ENCODE measurements around the gene PAQR6.

Gene PAQR6

DNA sequence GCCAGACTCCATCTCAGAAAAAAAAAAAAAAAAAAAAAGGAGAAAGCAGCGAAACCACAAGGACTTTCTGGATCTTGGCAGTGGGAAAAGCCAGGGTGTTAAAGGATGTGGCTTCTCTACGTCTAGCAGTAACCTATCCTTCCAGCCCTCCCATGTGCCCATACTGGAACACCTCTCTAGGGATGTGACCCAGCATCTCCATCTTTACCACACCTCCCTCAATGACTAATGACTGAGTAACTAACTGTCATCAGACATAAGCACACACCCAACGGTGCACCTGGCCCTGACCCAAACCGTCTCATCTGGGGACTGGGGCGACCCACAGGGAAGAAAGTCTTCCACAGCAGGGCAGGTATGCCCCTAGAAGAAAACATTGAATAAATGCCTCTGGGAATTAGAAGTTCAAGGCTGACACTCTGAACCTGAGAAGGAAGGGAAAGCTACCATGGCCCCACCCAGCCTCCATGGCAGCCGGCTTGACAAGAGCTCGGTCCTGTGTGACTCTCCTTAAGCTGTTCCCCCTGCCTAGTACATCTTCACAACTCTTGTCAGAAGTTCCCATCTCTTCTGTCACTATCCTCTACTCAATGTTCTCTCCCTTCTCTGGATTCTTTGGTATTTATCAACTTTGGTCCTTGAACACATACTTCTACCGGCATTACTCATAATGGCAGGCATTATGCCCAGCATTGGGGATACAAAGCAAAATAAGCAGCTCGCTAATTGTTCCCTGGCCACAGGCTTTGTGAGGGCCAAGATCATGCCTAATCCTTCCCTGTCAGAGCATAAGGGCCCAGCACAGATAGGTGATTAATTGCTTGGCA is 14.8 kb upstream of the PAQR6 start:
- H3K27ac ChIP-seq (replicated peaks), result no peak overlapping the region

DNA sequence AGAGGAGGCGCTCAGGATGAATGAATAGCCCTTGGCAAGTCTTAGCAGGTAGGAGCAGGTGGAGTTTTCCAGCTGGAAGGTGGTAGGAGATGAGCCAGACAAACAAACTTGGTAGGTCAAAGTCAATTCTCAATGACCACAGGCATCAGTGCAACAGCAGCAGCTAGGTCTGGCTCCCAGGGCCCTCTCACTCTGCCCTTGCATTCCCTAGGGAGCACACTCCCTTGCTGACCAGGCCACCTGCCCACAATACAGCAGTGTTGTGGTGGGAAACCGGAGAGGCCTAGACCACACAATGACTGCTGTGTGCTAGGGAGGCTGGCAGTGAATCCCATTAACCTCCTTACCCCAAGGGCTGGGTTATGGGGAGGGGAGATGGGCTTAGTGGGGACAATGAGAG is 13.0 kb upstream of the PAQR6 start:
- Histone ChIP-seq H3K4me3 (replicated peaks; ENCODE audit: insufficient read depth, low read length) (no peak overlapping the region), H3K27me3 (ENCODE audit: insufficient read depth, poor library complexity, severe bottlenecking) (no peaks in the 10 kb centered on the region), H3K27ac (replicated peaks) (no peak overlapping the region)
- no peak for TF ChIP-seq GABPA (IDR thresholded peaks at IDR 0.05; ENCODE audit: low read depth)
- no peak for TF ChIP-seq SPI1 (IDR thresholded peaks at IDR 0.05; ENCODE audit: borderline replicate concordance, low read depth)
- TF ChIP-seq, protein P1, sequence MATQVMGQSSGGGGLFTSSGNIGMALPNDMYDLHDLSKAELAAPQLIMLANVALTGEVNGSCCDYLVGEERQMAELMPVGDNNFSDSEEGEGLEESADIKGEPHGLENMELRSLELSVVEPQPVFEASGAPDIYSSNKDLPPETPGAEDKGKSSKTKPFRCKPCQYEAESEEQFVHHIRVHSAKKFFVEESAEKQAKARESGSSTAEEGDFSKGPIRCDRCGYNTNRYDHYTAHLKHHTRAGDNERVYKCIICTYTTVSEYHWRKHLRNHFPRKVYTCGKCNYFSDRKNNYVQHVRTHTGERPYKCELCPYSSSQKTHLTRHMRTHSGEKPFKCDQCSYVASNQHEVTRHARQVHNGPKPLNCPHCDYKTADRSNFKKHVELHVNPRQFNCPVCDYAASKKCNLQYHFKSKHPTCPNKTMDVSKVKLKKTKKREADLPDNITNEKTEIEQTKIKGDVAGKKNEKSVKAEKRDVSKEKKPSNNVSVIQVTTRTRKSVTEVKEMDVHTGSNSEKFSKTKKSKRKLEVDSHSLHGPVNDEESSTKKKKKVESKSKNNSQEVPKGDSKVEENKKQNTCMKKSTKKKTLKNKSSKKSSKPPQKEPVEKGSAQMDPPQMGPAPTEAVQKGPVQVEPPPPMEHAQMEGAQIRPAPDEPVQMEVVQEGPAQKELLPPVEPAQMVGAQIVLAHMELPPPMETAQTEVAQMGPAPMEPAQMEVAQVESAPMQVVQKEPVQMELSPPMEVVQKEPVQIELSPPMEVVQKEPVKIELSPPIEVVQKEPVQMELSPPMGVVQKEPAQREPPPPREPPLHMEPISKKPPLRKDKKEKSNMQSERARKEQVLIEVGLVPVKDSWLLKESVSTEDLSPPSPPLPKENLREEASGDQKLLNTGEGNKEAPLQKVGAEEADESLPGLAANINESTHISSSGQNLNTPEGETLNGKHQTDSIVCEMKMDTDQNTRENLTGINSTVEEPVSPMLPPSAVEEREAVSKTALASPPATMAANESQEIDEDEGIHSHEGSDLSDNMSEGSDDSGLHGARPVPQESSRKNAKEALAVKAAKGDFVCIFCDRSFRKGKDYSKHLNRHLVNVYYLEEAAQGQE (IDR thresholded peaks at IDR 0.05; ENCODE audit: insufficient replicate concordance, low read depth), result no peak
- no peak for TF ChIP-seq POLR2AphosphoS5 (IDR thresholded peaks at IDR 0.05; ENCODE audit: low read depth)
- no peak for DNase-seq (ENCODE audit: low read depth in 1 of 2, low spot score in 1 of 2)

More for the DNA sequence above, 14.8 kb upstream of the PAQR6 start:
- DNase-seq (ENCODE audit: low read depth in 1 of 2, low spot score in 1 of 2), result no peak
- Histone ChIP-seq H3K27me3 (ENCODE audit: insufficient read depth, poor library complexity, severe bottlenecking) (no peaks in the 10 kb centered on the region), H3K4me3 (replicated peaks; ENCODE audit: insufficient read depth, low read length) (no peak overlapping the region)
- TF ChIP-seq, protein P2, sequence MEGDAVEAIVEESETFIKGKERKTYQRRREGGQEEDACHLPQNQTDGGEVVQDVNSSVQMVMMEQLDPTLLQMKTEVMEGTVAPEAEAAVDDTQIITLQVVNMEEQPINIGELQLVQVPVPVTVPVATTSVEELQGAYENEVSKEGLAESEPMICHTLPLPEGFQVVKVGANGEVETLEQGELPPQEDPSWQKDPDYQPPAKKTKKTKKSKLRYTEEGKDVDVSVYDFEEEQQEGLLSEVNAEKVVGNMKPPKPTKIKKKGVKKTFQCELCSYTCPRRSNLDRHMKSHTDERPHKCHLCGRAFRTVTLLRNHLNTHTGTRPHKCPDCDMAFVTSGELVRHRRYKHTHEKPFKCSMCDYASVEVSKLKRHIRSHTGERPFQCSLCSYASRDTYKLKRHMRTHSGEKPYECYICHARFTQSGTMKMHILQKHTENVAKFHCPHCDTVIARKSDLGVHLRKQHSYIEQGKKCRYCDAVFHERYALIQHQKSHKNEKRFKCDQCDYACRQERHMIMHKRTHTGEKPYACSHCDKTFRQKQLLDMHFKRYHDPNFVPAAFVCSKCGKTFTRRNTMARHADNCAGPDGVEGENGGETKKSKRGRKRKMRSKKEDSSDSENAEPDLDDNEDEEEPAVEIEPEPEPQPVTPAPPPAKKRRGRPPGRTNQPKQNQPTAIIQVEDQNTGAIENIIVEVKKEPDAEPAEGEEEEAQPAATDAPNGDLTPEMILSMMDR (IDR thresholded peaks at IDR 0.05; ENCODE audit: insufficient read depth, low read length), result no peak
- TF ChIP-seq, protein P1 (IDR thresholded peaks at IDR 0.05; ENCODE audit: insufficient replicate concordance, low read depth), result no peak
- TF ChIP-seq SPI1 (IDR thresholded peaks at IDR 0.05; ENCODE audit: borderline replicate concordance, low read depth) (no peak), POLR2AphosphoS5 (IDR thresholded peaks at IDR 0.05; ENCODE audit: low read depth) (no peak), GABPA (IDR thresholded peaks at IDR 0.05; ENCODE audit: low read depth) (no peak)

DNA sequence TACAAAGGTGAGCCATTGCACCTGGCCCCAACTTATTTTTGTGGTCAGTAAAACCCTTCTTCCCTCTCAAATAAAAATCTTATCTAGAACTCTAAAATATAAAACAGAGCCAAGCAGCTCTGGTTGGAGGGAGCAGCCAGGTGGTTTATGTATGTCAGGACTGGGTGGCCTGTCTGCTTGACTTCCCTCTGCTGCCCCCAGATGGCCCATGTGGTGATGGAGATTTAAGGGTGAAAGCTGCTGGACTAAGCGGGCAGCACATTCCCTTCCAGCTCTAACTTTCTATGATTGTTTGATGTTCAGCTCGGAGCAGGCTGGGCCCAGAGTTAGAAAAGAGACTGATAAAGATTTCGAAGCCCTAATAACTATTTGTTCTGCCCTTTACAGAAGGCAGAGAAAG is 11.9 kb upstream of the PAQR6 start:
- TF ChIP-seq POLR2AphosphoS5 (IDR thresholded peaks at IDR 0.05; ENCODE audit: low read depth) (no peak), GABPA (IDR thresholded peaks at IDR 0.05; ENCODE audit: low read depth) (no peak)
- H3K27ac ChIP-seq (replicated peaks), result no peak overlapping the region
- DNase-seq (ENCODE audit: low read depth in 1 of 2, low spot score in 1 of 2), result no peak

DNA sequence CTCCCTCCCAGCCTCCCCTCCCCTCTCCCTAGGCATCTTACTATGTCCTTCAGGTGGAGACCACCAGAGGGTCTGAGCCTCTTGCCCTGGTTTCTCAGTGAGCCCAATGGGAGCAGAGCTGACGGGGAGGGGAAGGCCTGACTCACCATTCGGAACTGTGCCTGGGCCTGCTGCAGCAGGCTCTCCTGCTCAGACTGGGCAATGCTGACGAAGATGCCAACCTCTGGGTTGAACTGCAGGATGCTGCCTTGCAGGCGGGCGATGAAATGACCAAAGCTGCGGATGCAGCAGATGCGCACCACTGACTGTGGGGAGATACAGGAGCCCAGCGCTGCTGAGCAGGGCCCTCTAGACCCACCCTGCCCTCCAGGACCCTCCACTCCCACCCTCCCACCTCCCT is 11.0 kb upstream of the PAQR6 start:
- Histone ChIP-seq H3K27me3 (ENCODE audit: insufficient read depth, poor library complexity, severe bottlenecking) (no peaks in the 10 kb centered on the region), H3K4me3 (replicated peaks; ENCODE audit: insufficient read depth, low read length) (no peak overlapping the region), H3K27ac (replicated peaks) (no peak overlapping the region)
- TF ChIP-seq, protein P2 (IDR thresholded peaks at IDR 0.05; ENCODE audit: insufficient read depth, low read length), result no peak
- TF ChIP-seq GABPA (IDR thresholded peaks at IDR 0.05; ENCODE audit: low read depth) (no peak), SPI1 (IDR thresholded peaks at IDR 0.05; ENCODE audit: borderline replicate concordance, low read depth) (no peak), POLR2AphosphoS5 (IDR thresholded peaks at IDR 0.05; ENCODE audit: low read depth) (no peak)
- TF ChIP-seq, protein P1 (IDR thresholded peaks at IDR 0.05; ENCODE audit: insufficient replicate concordance, low read depth), result no peak
- DNase-seq (ENCODE audit: low read depth in 1 of 2, low spot score in 1 of 2), result no peak

More for the DNA sequence above, 11.9 kb upstream of the PAQR6 start:
- Histone ChIP-seq H3K27me3 (ENCODE audit: insufficient read depth, poor library complexity, severe bottlenecking) (no peaks in the 10 kb centered on the region), H3K4me3 (replicated peaks; ENCODE audit: insufficient read depth, low read length) (no peak overlapping the region)
